Uterus (tissue), 2 donors: ENCODE results near the gene COL24A1.

Experiments
- POLR2A ChIP-seq, 2 donors: fragments of 450-650 bp; IDR thresholded peaks; one replicate each; pipeline ENCODE4 v1.6.1; 2016; ENCODE audit warnings: antibody characterized with exemption in 2 of 2, mild to moderate bottlenecking in 1 of 2, moderate library complexity in 1 of 2
- TF ChIP-seq, protein P1 (sequence below), 4 experiments: fragments of 200-600 bp in 2 of 4; fragments of 450-650 bp in 2 of 4; sonication (generic) in 2 of 4; IDR thresholded peaks; one replicate each; pipeline ENCODE4 v1.5.1; 2016 to 2019; ENCODE audit warnings: antibody characterized with exemption in 4 of 4, mild to moderate bottlenecking in 2 of 4, moderate library complexity in 1 of 4

DNA sequence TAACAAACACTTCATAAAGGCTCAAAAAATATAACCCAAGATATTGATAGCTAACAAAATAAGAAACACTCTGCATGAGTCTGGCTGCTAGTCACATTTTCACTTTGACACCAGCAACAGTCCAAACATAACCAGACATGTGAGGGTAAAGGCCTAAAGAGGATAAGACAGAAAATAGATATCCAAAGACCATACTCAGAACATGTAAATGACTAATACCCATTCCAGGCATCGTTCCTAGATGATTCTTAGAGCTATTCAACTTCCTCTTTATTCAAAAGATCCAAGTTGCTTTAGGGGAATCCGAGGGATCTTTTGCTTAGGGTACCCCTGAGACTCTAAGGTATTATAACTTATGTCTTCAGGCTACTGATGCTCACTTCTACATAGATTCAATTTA is 5.1 kb downstream of the COL24A1 start:
- TF ChIP-seq, protein P1, sequence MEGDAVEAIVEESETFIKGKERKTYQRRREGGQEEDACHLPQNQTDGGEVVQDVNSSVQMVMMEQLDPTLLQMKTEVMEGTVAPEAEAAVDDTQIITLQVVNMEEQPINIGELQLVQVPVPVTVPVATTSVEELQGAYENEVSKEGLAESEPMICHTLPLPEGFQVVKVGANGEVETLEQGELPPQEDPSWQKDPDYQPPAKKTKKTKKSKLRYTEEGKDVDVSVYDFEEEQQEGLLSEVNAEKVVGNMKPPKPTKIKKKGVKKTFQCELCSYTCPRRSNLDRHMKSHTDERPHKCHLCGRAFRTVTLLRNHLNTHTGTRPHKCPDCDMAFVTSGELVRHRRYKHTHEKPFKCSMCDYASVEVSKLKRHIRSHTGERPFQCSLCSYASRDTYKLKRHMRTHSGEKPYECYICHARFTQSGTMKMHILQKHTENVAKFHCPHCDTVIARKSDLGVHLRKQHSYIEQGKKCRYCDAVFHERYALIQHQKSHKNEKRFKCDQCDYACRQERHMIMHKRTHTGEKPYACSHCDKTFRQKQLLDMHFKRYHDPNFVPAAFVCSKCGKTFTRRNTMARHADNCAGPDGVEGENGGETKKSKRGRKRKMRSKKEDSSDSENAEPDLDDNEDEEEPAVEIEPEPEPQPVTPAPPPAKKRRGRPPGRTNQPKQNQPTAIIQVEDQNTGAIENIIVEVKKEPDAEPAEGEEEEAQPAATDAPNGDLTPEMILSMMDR (IDR thresholded peaks at IDR 0.05), result no peak
- TF ChIP-seq POLR2A (IDR thresholded peaks at IDR 0.05), result no peak
